Measurements from ENCODE around the gene EEF1E1.
A peak's percentile ranks its signal among the peaks of the same experiment; 100 is the strongest.
"Not testable (repeated sequence)": the region's sequence is repeated elsewhere in the genome, so short reads cannot be mapped to it uniquely, and the experiment has no call there.

EEF1E1 gene

GRCh38 chr6:8061736-8062135 lies 40.6 kb downstream of the EEF1E1 start:
- DNase-seq = no peak

GRCh38 chr6:8060346-8060745 lies 42.0 kb downstream of the EEF1E1 start:
- no peak for DNase-seq

DNA sequence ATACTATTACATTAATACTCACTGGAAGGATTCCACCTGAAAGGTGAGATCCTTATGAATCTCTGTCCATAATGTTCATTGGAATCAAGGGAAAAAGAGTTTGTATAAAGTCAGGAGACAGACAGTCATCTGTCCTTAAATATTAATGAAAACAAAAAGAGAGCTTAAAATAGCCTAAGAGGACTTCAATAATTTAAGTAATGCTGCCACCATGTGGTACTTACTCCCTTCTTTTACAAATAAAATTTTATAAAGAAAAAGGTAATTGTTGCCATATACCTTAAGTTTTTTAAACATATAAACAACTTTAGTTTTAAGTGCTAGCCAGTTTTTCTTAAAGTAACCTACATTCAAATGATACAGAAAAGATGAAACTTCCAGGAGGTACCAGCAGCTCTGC lies 43.2 kb downstream of the EEF1E1 start:
- peak; percentile 34 for DNase-seq

DNA sequence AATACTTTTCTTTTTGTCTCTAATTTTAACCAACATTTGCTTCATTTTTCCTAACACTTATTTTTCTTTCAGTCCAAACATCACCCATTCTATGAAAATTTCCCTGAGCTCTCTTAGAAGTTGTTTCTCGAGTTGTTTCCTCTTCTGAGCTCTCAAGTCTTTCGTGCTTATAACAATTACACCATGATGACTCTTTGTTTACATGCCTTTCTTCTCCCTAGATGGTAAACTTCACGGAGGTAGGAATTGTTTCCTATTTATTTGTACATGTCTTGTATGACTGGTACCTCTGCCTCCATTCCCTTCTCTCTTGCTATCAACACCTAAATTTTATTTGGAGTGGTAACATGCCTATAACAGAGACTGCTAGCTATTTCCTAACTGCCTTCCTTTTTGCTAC lies 44.6 kb downstream of the EEF1E1 start:
- no peak for DNase-seq

GRCh38 chr6:8057263-8057662 lies 45.1 kb downstream of the EEF1E1 start:
- DNase-seq = peak; percentile 14

DNA sequence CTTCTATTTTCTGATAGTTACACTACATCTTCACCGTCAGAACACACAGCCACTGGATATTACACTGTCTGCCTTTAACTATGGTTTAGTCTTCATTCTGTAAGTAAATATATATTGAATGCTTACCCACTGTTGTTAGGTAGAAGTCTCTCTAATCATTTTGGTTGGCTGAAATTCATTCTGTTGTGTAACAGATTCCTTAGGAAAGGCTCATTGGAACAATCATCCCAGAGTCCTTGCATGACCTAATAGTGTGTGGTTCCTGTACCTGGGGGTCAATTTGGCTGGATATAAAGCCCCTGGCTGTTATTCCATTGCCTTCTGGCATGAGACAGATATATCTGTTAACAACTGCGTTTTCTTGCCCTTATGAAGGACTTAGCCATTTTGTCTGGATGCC lies 48.1 kb downstream of the EEF1E1 start:
- DNase-seq = no peak

DNA sequence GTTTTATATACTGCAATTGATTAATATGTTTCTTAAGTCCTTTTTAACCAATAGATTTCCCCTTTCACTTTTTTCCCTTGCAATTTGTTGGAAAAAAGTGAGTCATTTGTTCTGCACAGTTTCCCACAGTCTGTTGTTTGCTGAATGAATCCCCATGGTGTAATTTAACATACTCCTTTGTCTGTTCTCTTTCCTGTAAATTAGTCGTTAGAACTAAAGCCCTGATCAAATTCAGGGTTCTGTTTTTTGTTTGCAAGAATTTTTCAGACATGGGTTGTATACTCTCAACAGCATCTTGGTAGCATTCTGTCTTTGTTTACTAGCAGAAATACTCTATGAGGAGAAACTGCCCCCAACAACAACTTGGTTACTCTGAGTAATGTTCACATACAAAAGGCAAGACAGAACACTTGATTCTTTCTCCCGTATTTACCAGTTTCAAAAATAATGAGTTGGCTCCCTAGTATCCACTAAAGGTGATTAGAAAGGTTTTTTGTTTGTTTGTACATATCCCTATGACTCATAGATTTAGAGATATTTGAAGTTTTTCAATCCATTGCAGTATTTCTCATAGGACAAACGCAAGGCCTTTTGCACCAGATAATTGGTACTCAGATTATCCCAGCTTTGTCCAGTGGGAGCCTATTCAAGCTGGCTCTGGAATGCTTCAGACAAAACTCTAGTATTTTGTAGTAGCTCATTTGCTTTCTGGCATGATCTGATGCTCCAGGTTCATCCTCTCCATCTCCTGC lies 54.6 kb downstream of the EEF1E1 start:
- peak; percentile 37 for DNase-seq

- not testable (repeated sequence) for DNase-seq
Measured at GRCh38 chr6:8045769-8046168, 56.6 kb downstream of the EEF1E1 start.

GRCh38 chr6:8043221-8043620 lies 59.1 kb downstream of the EEF1E1 start:
- no peak for DNase-seq

DNA sequence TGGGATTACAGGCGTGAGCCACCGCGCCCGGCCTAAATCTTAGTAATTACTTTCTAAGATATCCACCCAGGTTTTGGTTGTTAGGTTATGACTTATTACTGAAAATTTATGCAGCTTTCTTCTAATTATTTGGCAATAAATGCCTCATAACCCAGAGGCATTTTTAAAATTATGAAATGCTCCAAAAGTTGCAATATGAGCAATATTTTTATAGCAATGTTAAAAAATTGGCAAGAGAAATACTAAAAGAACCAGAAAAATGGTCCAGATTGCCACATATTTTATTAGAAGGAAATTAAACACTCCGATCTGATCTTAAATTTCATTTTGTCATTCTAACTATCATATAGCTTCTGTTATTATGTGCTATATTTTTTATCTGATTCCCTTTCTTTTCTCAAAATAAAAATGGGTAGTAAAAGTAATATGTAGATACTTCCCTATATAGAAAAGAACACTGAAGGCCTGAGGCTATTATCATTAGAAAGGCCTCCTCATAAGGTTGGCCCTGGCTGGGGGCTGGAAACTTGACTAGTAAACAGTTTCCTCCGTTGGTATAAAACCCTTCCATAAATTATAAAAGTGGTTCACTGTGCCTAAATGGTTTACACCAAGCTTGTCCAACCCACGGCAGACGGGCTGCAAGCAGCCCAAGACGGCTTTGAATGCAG lies 60.3 kb downstream of the EEF1E1 start:
- no peak for DNase-seq

- not testable (repeated sequence) for DNase-seq
Measured at GRCh38 chr6:8034107-8034506, 68.2 kb downstream of the EEF1E1 start.

GRCh38 chr6:8030920-8031319 lies 71.4 kb downstream of the EEF1E1 start:
- DNase-seq = no peak

Data from fibroblast of skin of right biceps (primary cell).